ENCODE data around the gene KDM4C.

Gene KDM4C

GRCh38 chr9:7055171-7055903, 297.6 kb downstream of the KDM4C start:
- no peak overlapping the region for H3K9ac ChIP-seq (ENCODE audit: low read depth in 1 of 2, low read length in 2 of 2)
- no peak overlapping the region for H3K4me3 ChIP-seq (ENCODE audit: low read length in 2 of 2)
- H3K27me3 ChIP-seq (ENCODE audit: control insufficient read depth in 2 of 2, insufficient read depth in 2 of 2, low read length in 2 of 2), result no peaks in the 10 kb centered on the region
- no peaks in the 10 kb centered on the region for H3K9me3 ChIP-seq (ENCODE audit: control insufficient read depth in 2 of 2, low read length in 2 of 2)
- H3K27ac ChIP-seq (ENCODE audit: low read depth in 2 of 2, low read length in 2 of 2), result no peak overlapping the region
- H3K36me3 ChIP-seq (ENCODE audit: control insufficient read depth in 2 of 2, insufficient read depth in 2 of 2, low read length in 2 of 2), result peaks cover 3 to 15% of the 10 kb centered on the region in 2 donors
- no peaks in the 10 kb centered on the region for H3K4me1 ChIP-seq (ENCODE audit: control insufficient read depth in 2 of 2, insufficient read depth in 2 of 2, low read length in 2 of 2)

- Histone ChIP-seq H3K27ac (ENCODE audit: low read depth in 2 of 2, low read length in 2 of 2) (no peak overlapping the region), H3K9me3 (ENCODE audit: control insufficient read depth in 2 of 2, low read length in 2 of 2) (no peaks in the 10 kb centered on the region), H3K4me1 (ENCODE audit: control insufficient read depth in 2 of 2, insufficient read depth in 2 of 2, low read length in 2 of 2) (no peaks in the 10 kb centered on the region), H3K27me3 (ENCODE audit: control insufficient read depth in 2 of 2, insufficient read depth in 2 of 2, low read length in 2 of 2) (no peaks in the 10 kb centered on the region), H3K9ac (ENCODE audit: low read depth in 1 of 2, low read length in 2 of 2) (no peak overlapping the region), H3K36me3 (ENCODE audit: control insufficient read depth in 2 of 2, insufficient read depth in 2 of 2, low read length in 2 of 2) (peaks cover 2 to 13% of the 10 kb centered on the region in 2 donors), H3K4me3 (ENCODE audit: low read length in 2 of 2) (no peak overlapping the region)
Measured at GRCh38 chr9:7056254-7056653, 298.5 kb downstream of the KDM4C start.

GRCh38 chr9:7058473-7058872, 300.7 kb downstream of the KDM4C start:
- peaks cover 0 to 11% of the 10 kb centered on the region in 2 donors for H3K36me3 ChIP-seq (ENCODE audit: control insufficient read depth in 2 of 2, insufficient read depth in 2 of 2, low read length in 2 of 2)
- H3K4me3 ChIP-seq (ENCODE audit: low read length in 2 of 2), result no peak overlapping the region
- H3K9me3 ChIP-seq (ENCODE audit: control insufficient read depth in 2 of 2, low read length in 2 of 2), result no peaks in the 10 kb centered on the region
- H3K27ac ChIP-seq (ENCODE audit: low read depth in 2 of 2, low read length in 2 of 2), result no peak overlapping the region
- H3K27me3 ChIP-seq (ENCODE audit: control insufficient read depth in 2 of 2, insufficient read depth in 2 of 2, low read length in 2 of 2), result no peaks in the 10 kb centered on the region
- H3K9ac ChIP-seq (ENCODE audit: low read depth in 1 of 2, low read length in 2 of 2), result no peak overlapping the region
- H3K4me1 ChIP-seq (ENCODE audit: control insufficient read depth in 2 of 2, insufficient read depth in 2 of 2, low read length in 2 of 2), result no peaks in the 10 kb centered on the region

GRCh38 chr9:7067169-7067568, 309.4 kb downstream of the KDM4C start:
- Histone ChIP-seq H3K9ac (ENCODE audit: low read depth in 1 of 2, low read length in 2 of 2) (no peak overlapping the region), H3K4me3 (ENCODE audit: low read length in 2 of 2) (no peak overlapping the region), H3K27ac (ENCODE audit: low read depth in 2 of 2, low read length in 2 of 2) (no peak overlapping the region)

GRCh38 chr9:7071916-7072315, 314.1 kb downstream of the KDM4C start:
- Histone ChIP-seq H3K4me1 (ENCODE audit: control insufficient read depth in 2 of 2, insufficient read depth in 2 of 2, low read length in 2 of 2) (no peaks in the 10 kb centered on the region), H3K36me3 (ENCODE audit: control insufficient read depth in 2 of 2, insufficient read depth in 2 of 2, low read length in 2 of 2) (peaks cover 10 to 11% of the 10 kb centered on the region in 2 donors), H3K9me3 (ENCODE audit: control insufficient read depth in 2 of 2, low read length in 2 of 2) (no peaks in the 10 kb centered on the region), H3K9ac (ENCODE audit: low read depth in 1 of 2, low read length in 2 of 2) (no peak overlapping the region), H3K27me3 (ENCODE audit: control insufficient read depth in 2 of 2, insufficient read depth in 2 of 2, low read length in 2 of 2) (no peaks in the 10 kb centered on the region), H3K4me3 (ENCODE audit: low read length in 2 of 2) (no peak overlapping the region), H3K27ac (ENCODE audit: low read depth in 2 of 2, low read length in 2 of 2) (no peak overlapping the region)

More at GRCh38 chr9:7067169-7067568, 309.4 kb downstream of the KDM4C start:
- H3K9me3 ChIP-seq (ENCODE audit: control insufficient read depth in 2 of 2, low read length in 2 of 2), result no peaks in the 10 kb centered on the region
- peaks cover 4 to 6% of the 10 kb centered on the region in 2 donors for H3K36me3 ChIP-seq (ENCODE audit: control insufficient read depth in 2 of 2, insufficient read depth in 2 of 2, low read length in 2 of 2)
- no peaks in the 10 kb centered on the region for H3K4me1 ChIP-seq (ENCODE audit: control insufficient read depth in 2 of 2, insufficient read depth in 2 of 2, low read length in 2 of 2)
- no peaks in the 10 kb centered on the region for H3K27me3 ChIP-seq (ENCODE audit: control insufficient read depth in 2 of 2, insufficient read depth in 2 of 2, low read length in 2 of 2)

- Histone ChIP-seq H3K27ac (ENCODE audit: low read depth in 2 of 2, low read length in 2 of 2) (no peak overlapping the region), H3K4me3 (ENCODE audit: low read length in 2 of 2) (no peak overlapping the region), H3K9ac (ENCODE audit: low read depth in 1 of 2, low read length in 2 of 2) (no peak overlapping the region), H3K9me3 (ENCODE audit: control insufficient read depth in 2 of 2, low read length in 2 of 2) (no peaks in the 10 kb centered on the region), H3K36me3 (ENCODE audit: control insufficient read depth in 2 of 2, insufficient read depth in 2 of 2, low read length in 2 of 2) (peaks cover 13 to 18% of the 10 kb centered on the region in 2 donors), H3K27me3 (ENCODE audit: control insufficient read depth in 2 of 2, insufficient read depth in 2 of 2, low read length in 2 of 2) (no peaks in the 10 kb centered on the region), H3K4me1 (ENCODE audit: control insufficient read depth in 2 of 2, insufficient read depth in 2 of 2, low read length in 2 of 2) (no peaks in the 10 kb centered on the region)
Measured at GRCh38 chr9:7073706-7074105, 315.9 kb downstream of the KDM4C start.

- H3K9me3 ChIP-seq (ENCODE audit: control insufficient read depth in 2 of 2, low read length in 2 of 2), result no peaks in the 10 kb centered on the region
- H3K4me1 ChIP-seq (ENCODE audit: control insufficient read depth in 2 of 2, insufficient read depth in 2 of 2, low read length in 2 of 2), result no peaks in the 10 kb centered on the region
- no peak overlapping the region for H3K27ac ChIP-seq (ENCODE audit: low read depth in 2 of 2, low read length in 2 of 2)
- no peak overlapping the region for H3K4me3 ChIP-seq (ENCODE audit: low read length in 2 of 2)
- H3K9ac ChIP-seq (ENCODE audit: low read depth in 1 of 2, low read length in 2 of 2), result no peak overlapping the region
- H3K36me3 ChIP-seq (ENCODE audit: control insufficient read depth in 2 of 2, insufficient read depth in 2 of 2, low read length in 2 of 2), result peaks cover 13 to 18% of the 10 kb centered on the region in 2 donors
- H3K27me3 ChIP-seq (ENCODE audit: control insufficient read depth in 2 of 2, insufficient read depth in 2 of 2, low read length in 2 of 2), result no peaks in the 10 kb centered on the region
Measured at GRCh38 chr9:7075154-7075553, 317.4 kb downstream of the KDM4C start.

- H3K36me3 ChIP-seq (ENCODE audit: control insufficient read depth in 2 of 2, insufficient read depth in 2 of 2, low read length in 2 of 2), result peaks cover 16 to 18% of the 10 kb centered on the region in 2 donors
- H3K27ac ChIP-seq (ENCODE audit: low read depth in 2 of 2, low read length in 2 of 2), result no peak overlapping the region
- H3K4me1 ChIP-seq (ENCODE audit: control insufficient read depth in 2 of 2, insufficient read depth in 2 of 2, low read length in 2 of 2), result no peaks in the 10 kb centered on the region
- no peak overlapping the region for H3K9ac ChIP-seq (ENCODE audit: low read depth in 1 of 2, low read length in 2 of 2)
- no peaks in the 10 kb centered on the region for H3K27me3 ChIP-seq (ENCODE audit: control insufficient read depth in 2 of 2, insufficient read depth in 2 of 2, low read length in 2 of 2)
- H3K9me3 ChIP-seq (ENCODE audit: control insufficient read depth in 2 of 2, low read length in 2 of 2), result no peaks in the 10 kb centered on the region
- no peak overlapping the region for H3K4me3 ChIP-seq (ENCODE audit: low read length in 2 of 2)
Measured at GRCh38 chr9:7079051-7079450, 321.3 kb downstream of the KDM4C start.

GRCh38 chr9:7081065-7081600, 323.4 kb downstream of the KDM4C start:
- no peak overlapping the region for H3K4me3 ChIP-seq (ENCODE audit: low read length in 2 of 2)

GRCh38 chr9:7083192-7083591, 325.4 kb downstream of the KDM4C start:
- Histone ChIP-seq H3K9me3 (ENCODE audit: control insufficient read depth in 2 of 2, low read length in 2 of 2) (no peaks in the 10 kb centered on the region), H3K9ac (ENCODE audit: low read depth in 1 of 2, low read length in 2 of 2) (no peak overlapping the region), H3K36me3 (ENCODE audit: control insufficient read depth in 2 of 2, insufficient read depth in 2 of 2, low read length in 2 of 2) (peaks cover 0 to 9% of the 10 kb centered on the region in 2 donors), H3K4me1 (ENCODE audit: control insufficient read depth in 2 of 2, insufficient read depth in 2 of 2, low read length in 2 of 2) (no peaks in the 10 kb centered on the region), H3K4me3 (ENCODE audit: low read length in 2 of 2) (no peak overlapping the region), H3K27ac (ENCODE audit: low read depth in 2 of 2, low read length in 2 of 2) (no peak overlapping the region), H3K27me3 (ENCODE audit: control insufficient read depth in 2 of 2, insufficient read depth in 2 of 2, low read length in 2 of 2) (no peaks in the 10 kb centered on the region)

More at GRCh38 chr9:7081065-7081600, 323.4 kb downstream of the KDM4C start:
- H3K9me3 ChIP-seq (ENCODE audit: control insufficient read depth in 2 of 2, low read length in 2 of 2), result no peaks in the 10 kb centered on the region
- H3K27ac ChIP-seq (ENCODE audit: low read depth in 2 of 2, low read length in 2 of 2), result no peak overlapping the region
- no peak overlapping the region for H3K9ac ChIP-seq (ENCODE audit: low read depth in 1 of 2, low read length in 2 of 2)
- peaks cover 16 to 18% of the 10 kb centered on the region in 2 donors for H3K36me3 ChIP-seq (ENCODE audit: control insufficient read depth in 2 of 2, insufficient read depth in 2 of 2, low read length in 2 of 2)
- H3K4me1 ChIP-seq (ENCODE audit: control insufficient read depth in 2 of 2, insufficient read depth in 2 of 2, low read length in 2 of 2), result no peaks in the 10 kb centered on the region
- no peaks in the 10 kb centered on the region for H3K27me3 ChIP-seq (ENCODE audit: control insufficient read depth in 2 of 2, insufficient read depth in 2 of 2, low read length in 2 of 2)

Data from mucosa of rectum (tissue), 2 donors.